SK-N-SH treated with all-trans-retinoic acid at 6 μM for 48 hours (cell line): ENCODE measurements around the gene MAFF.
"Not testable (repeated sequence)": the region's sequence is repeated elsewhere in the genome, so short reads cannot be mapped to it uniquely, and the experiment has no call there.

ENCODE experiments used
- ATAC-seq: fragments of 200-7000 bp; cut with Tn5 transposase; 3 replicates; pipeline ENCODE4 v1.9.1; 2020; ENCODE audit warnings: mild to moderate bottlenecking, moderate library complexity
- BACH2 ChIP-seq: fragments of 250-450 bp; sonication (Bioruptor Pico); IDR thresholded peaks from 2 replicates; pipeline ENCODE4 v1.9.0; 2021; ENCODE audit warnings: mild to moderate bottlenecking, borderline replicate concordance
- CSDC2 ChIP-seq: fragments of 250-450 bp; sonication (Bioruptor Pico); IDR thresholded peaks from 2 replicates; pipeline ENCODE4 v1.5.0; 2020; ENCODE audit warnings: mild to moderate bottlenecking, moderate library complexity
- ESRRG ChIP-seq: fragments of 250-450 bp; sonication (Bioruptor Pico); IDR thresholded peaks from 2 replicates; pipeline ENCODE4 v1.6.1; 2021; ENCODE audit warnings: mild to moderate bottlenecking
- GLIS3 ChIP-seq: fragments of 250-450 bp; sonication (Bioruptor Pico); IDR thresholded peaks from 2 replicates; pipeline ENCODE4 v1.5.0; 2020; ENCODE audit warnings: mild to moderate bottlenecking, moderate library complexity
- ISL1 ChIP-seq: fragments of 250-450 bp; sonication (Bioruptor Pico); IDR thresholded peaks from 2 replicates; pipeline ENCODE4 v2.1.2; 2022; ENCODE audit warnings: mild to moderate bottlenecking, moderate library complexity
- OSR1 ChIP-seq: fragments of 250-450 bp; sonication (Bioruptor Pico); IDR thresholded peaks from 2 replicates; pipeline ENCODE4 v1.8.0; 2022; ENCODE audit warnings: moderate library complexity, mild to moderate bottlenecking, inconsistent platforms
- PPARA ChIP-seq: fragments of 250-450 bp; sonication (Bioruptor Pico); IDR thresholded peaks from 2 replicates; pipeline ENCODE4 v1.5.0; 2020; ENCODE audit warnings: mild to moderate bottlenecking, borderline replicate concordance
- RARB ChIP-seq: fragments of 250-450 bp; sonication (Bioruptor Pico); IDR thresholded peaks from 2 replicates; pipeline ENCODE4 v1.8.0; 2021; ENCODE audit warnings: mild to moderate bottlenecking, moderate library complexity
- SNAI2 ChIP-seq: fragments of 250-450 bp; sonication (Bioruptor Pico); IDR thresholded peaks from 2 replicates; pipeline ENCODE4 v1.5.0; 2020; ENCODE audit warnings: mild to moderate bottlenecking, moderate library complexity
- TCF4 ChIP-seq: fragments of 250-450 bp; sonication (Bioruptor Pico); IDR thresholded peaks from 2 replicates; pipeline ENCODE4 v1.8.0; 2021; ENCODE audit warnings: mild to moderate bottlenecking, moderate library complexity, borderline replicate concordance
- ZC3H10 ChIP-seq: fragments of 250-450 bp; sonication (Bioruptor Pico); IDR thresholded peaks from 2 replicates; pipeline ENCODE4 v1.5.1; 2021; ENCODE audit warnings: mild to moderate bottlenecking, moderate library complexity
- ZFP3 ChIP-seq: fragments of 250-450 bp; sonication (Bioruptor Pico); IDR thresholded peaks from 2 replicates; pipeline ENCODE4 v1.5.0; 2020; ENCODE audit warnings: mild to moderate bottlenecking, moderate library complexity
- ZFP30 ChIP-seq: fragments of 450-650 bp; formaldehyde crosslinking; IDR thresholded peaks from 2 replicates; pipeline ENCODE4 v1.5.0; 2022; ENCODE audit warnings: mild to moderate bottlenecking, moderate library complexity
- ZNF565 ChIP-seq: fragments of 450-650 bp; formaldehyde crosslinking; conservative IDR thresholded peaks from 2 replicates; pipeline ENCODE4 v1.5.0; 2020; ENCODE audit warnings: low read depth, mild to moderate bottlenecking, moderate library complexity
- ZNF70 ChIP-seq: fragments of 450-650 bp; formaldehyde crosslinking; IDR thresholded peaks from 2 replicates; pipeline ENCODE4 v1.5.0; 2020; ENCODE audit warnings: mild to moderate bottlenecking, moderate library complexity
- ZNF8 ChIP-seq: fragments of 450-650 bp; formaldehyde crosslinking; IDR thresholded peaks from 2 replicates; pipeline ENCODE4 v1.5.0; 2020; ENCODE audit warnings: mild to moderate bottlenecking, moderate library complexity
- TF ChIP-seq, protein P1 (sequence below): fragments of 250-450 bp; sonication (Bioruptor Pico); IDR thresholded peaks from 2 replicates; pipeline ENCODE4 v1.5.1; 2021; ENCODE audit warnings: mild to moderate bottlenecking, moderate library complexity
- TF ChIP-seq, protein P2 (sequence below): fragments of 250-450 bp; sonication (Bioruptor Pico); IDR thresholded peaks from 2 replicates; pipeline ENCODE4 v1.8.0; 2020; ENCODE audit warnings: mild to moderate bottlenecking, moderate library complexity, borderline replicate concordance
- TF ChIP-seq, protein P3 (sequence below): fragments of 250-450 bp; sonication (Bioruptor Pico); IDR thresholded peaks from 2 replicates; pipeline ENCODE4 v1.5.0; 2020; ENCODE audit warnings: mild to moderate bottlenecking, moderate library complexity

The MAFF gene

DNA sequence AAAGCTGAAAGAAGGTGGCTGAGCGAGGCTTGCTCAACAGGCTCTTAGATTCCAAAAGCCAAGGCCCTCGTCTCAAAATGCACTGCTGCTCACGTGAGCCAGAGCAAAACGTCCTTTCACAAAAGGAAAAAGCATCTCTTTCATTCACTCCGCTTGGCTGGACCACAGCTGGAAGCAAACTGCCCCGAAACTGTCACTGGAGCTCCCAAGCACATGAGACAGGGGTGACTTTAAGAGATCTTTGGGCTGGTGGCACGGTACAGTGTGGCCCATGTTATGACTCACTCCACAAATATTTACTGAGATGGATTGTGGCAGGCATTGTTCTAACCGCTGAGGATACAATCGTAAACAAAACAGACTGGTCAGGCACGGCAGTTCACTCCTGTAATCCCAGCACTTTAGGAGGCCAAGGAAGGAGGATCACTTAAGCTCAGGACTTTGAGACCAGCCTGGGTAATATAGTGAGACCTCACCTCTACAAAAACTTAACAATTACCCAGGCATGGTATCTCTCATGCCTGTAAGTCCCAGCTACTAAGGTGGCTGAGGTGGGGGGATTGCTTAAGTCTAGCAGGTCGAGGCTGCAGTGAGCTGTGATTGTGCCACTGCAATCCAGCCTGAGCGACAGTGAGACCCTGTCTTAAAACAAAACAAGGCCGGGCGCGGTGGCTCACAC lies 23.7 kb upstream of the MAFF start:
- peak; percentile 60 for ATAC-seq
- TF ChIP-seq TCF4 (CRISPR knock-in tag), result no peak
- TF ChIP-seq, protein P1, sequence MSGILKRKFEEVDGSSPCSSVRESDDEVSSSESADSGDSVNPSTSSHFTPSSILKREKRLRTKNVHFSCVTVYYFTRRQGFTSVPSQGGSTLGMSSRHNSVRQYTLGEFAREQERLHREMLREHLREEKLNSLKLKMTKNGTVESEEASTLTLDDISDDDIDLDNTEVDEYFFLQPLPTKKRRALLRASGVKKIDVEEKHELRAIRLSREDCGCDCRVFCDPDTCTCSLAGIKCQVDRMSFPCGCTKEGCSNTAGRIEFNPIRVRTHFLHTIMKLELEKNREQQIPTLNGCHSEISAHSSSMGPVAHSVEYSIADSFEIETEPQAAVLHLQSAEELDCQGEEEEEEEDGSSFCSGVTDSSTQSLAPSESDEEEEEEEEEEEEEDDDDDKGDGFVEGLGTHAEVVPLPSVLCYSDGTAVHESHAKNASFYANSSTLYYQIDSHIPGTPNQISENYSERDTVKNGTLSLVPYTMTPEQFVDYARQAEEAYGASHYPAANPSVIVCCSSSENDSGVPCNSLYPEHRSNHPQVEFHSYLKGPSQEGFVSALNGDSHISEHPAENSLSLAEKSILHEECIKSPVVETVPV, result no peak
- TF ChIP-seq, protein P2, sequence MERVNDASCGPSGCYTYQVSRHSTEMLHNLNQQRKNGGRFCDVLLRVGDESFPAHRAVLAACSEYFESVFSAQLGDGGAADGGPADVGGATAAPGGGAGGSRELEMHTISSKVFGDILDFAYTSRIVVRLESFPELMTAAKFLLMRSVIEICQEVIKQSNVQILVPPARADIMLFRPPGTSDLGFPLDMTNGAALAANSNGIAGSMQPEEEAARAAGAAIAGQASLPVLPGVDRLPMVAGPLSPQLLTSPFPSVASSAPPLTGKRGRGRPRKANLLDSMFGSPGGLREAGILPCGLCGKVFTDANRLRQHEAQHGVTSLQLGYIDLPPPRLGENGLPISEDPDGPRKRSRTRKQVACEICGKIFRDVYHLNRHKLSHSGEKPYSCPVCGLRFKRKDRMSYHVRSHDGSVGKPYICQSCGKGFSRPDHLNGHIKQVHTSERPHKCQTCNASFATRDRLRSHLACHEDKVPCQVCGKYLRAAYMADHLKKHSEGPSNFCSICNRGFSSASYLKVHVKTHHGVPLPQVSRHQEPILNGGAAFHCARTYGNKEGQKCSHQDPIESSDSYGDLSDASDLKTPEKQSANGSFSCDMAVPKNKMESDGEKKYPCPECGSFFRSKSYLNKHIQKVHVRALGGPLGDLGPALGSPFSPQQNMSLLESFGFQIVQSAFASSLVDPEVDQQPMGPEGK (CRISPR knock-in tag), result no peak
- TF ChIP-seq, protein P3, sequence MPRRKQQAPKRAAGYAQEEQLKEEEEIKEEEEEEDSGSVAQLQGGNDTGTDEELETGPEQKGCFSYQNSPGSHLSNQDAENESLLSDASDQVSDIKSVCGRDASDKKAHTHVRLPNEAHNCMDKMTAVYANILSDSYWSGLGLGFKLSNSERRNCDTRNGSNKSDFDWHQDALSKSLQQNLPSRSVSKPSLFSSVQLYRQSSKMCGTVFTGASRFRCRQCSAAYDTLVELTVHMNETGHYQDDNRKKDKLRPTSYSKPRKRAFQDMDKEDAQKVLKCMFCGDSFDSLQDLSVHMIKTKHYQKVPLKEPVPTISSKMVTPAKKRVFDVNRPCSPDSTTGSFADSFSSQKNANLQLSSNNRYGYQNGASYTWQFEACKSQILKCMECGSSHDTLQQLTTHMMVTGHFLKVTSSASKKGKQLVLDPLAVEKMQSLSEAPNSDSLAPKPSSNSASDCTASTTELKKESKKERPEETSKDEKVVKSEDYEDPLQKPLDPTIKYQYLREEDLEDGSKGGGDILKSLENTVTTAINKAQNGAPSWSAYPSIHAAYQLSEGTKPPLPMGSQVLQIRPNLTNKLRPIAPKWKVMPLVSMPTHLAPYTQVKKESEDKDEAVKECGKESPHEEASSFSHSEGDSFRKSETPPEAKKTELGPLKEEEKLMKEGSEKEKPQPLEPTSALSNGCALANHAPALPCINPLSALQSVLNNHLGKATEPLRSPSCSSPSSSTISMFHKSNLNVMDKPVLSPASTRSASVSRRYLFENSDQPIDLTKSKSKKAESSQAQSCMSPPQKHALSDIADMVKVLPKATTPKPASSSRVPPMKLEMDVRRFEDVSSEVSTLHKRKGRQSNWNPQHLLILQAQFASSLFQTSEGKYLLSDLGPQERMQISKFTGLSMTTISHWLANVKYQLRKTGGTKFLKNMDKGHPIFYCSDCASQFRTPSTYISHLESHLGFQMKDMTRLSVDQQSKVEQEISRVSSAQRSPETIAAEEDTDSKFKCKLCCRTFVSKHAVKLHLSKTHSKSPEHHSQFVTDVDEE (CRISPR knock-in tag), result no peak
- no peak for TF ChIP-seq ZFP30
- TF ChIP-seq OSR1 (CRISPR knock-in tag), result no peak
- TF ChIP-seq ZC3H10, result no peak
- no peak for TF ChIP-seq GLIS3 (CRISPR knock-in tag)
- TF ChIP-seq ZNF565, result no peak

DNA sequence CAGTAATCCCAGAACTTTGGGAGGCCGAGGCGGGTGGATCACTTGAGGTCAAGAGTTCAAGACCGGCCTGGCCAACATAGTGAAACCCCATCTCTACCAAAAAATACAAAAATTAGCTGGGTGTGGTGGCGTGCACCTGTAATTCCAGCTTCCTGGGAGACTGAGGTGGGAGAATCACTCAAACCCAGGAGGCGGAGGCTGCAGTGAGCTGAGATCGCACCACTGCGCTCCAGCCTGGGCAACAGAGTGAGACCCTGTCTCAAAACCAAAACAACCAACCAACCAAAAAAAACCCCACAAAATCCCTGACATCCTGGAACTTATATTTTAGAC lies 23.2 kb upstream of the MAFF start:
- ATAC-seq, result not testable (repeated sequence)

DNA sequence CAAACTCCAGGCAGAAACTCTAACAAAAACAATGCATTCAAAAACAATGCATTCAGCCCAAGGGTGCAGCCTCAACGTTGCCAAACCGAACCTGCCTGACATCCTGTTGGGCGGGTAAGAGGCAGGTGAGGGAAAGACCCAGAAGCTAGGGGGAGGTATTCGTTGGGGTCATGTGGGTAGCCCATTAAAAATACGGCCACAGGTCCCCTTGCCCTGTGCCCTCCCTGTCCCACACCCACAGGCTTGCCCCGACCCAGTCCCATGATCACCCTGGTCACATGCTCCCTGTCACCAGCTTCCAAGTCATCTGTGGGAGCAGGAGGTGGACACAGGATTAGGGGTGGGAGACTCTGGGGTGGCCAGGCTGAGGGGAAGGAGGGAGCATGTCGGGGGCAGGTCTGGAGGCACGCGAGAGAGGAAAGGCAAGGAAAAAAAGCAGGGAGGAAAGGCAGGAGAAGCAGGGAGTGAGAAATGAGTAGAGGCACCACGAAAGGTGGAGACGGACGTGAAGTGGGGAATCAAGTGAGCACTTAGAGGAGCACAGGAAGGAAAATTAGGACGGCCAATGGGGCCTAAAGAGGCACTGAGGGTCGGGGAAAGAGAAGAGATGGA lies 20.8 kb upstream of the MAFF start:
- TF ChIP-seq ZC3H10 (no peak), CSDC2 (CRISPR knock-in tag) (no peak), ZNF70 (CRISPR knock-in tag) (no peak), BACH2 (CRISPR knock-in tag) (no peak), RARB (CRISPR knock-in tag) (no peak), SNAI2 (CRISPR knock-in tag) (no peak), ESRRG (CRISPR knock-in tag) (no peak)
- ATAC-seq, result no peak

DNA sequence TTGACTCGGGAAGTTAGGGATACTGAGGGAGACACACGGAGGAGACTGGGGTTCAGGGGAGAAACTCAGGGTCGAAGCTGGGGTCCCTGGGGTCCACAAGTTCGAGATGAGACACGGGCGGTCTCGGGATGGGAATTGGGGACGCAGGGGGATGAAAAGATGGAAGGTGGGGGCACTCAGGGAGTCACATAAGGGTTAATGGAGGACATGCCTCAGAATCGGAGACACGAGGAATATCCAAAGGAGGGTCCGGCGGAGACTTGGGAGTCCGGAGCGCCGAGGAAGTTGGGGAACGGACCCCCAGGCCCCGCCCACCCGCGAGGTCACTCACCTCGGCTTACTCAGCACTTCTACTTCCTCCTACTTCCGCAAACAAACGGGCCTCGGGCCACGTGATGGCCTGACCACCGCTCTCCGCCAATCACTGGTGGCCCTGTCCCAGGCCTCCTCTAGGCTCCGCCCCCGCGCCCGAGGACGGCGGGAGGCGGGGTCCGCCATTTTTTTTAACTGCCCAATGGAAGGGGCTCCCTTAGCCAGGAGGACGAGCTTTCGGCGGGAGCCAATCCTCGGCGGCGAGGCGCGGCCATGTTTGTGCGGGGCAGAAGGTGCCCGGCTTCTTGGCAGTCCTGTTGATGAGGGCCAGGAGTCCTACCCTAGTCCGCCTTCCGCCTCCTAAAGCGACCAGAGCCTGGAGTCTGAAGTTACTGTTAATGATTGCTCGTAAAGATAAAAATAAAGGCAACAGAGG lies 20.2 kb upstream of the MAFF start, which contains the start of gene PLA2G6:
PLA2G6 (minus strand) TSS at position 378 of the 748 bp plus-strand sequence. CDS start 12,404 bp downstream, outside the sequence.
- peak; percentile 95 for ATAC-seq
- TF ChIP-seq, protein P2 (CRISPR knock-in tag), result no peak
- TF ChIP-seq ZFP3 (CRISPR knock-in tag), result no peak
- no peak for TF ChIP-seq ZNF565
- TF ChIP-seq PPARA (CRISPR knock-in tag), result no peak
- no peak for TF ChIP-seq RARB (CRISPR knock-in tag)
- TF ChIP-seq CSDC2 (CRISPR knock-in tag), result no peak

DNA sequence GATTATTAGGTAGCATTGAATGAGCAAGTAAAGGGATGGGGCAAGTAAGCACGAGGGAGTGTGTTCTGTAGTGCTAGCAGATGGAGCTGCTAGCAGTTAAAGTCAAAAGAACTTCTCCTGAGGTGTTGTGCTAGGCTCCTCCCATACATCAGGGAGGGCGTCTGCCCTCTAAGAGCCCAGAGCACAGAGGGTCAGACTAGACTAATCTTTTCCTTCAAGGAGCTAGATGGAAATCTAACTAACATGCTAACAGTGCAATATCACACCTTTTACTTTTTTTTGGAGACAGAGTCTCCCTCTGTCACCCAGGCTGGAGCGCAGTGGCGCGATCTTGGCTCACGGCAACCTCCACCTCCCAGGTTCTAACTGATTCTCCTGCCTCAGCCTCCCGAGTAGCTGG lies 17.0 kb upstream of the MAFF start:
- no peak for ATAC-seq
- TF ChIP-seq RARB (CRISPR knock-in tag) (no peak), ZNF565 (no peak), GLIS3 (CRISPR knock-in tag) (no peak), SNAI2 (CRISPR knock-in tag) (no peak), ZC3H10 (no peak), OSR1 (CRISPR knock-in tag) (no peak), ISL1 (no peak), ESRRG (CRISPR knock-in tag) (no peak), ZNF8 (CRISPR knock-in tag) (no peak), PPARA (CRISPR knock-in tag) (no peak)
- TF ChIP-seq, protein P1, result no peak
- TF ChIP-seq, protein P3 (CRISPR knock-in tag), result no peak
